Hepatocyte (in vitro differentiated cells): ENCODE measurements around the gene MTF2.

Experiments
- EZH2 ChIP-seq: fragments of 200-600 bp; sonication (generic); IDR thresholded peaks from 2 replicates; pipeline ENCODE4 v1.6.1; 2016; ENCODE audit warnings: antibody characterized with exemption, mild to moderate bottlenecking, borderline replicate concordance
- EZH2phosphoT487 ChIP-seq: fragments of 200-600 bp; sonication (generic); IDR thresholded peaks from one replicate; pipeline ENCODE4 v1.6.1; 2018; ENCODE audit warnings: antibody characterized with exemption, mild to moderate bottlenecking, low read depth, moderate library complexity; ENCODE audit not compliant: unreplicated experiment, severe bottlenecking
- TF ChIP-seq, protein P1 (sequence below): fragments of 200-600 bp; sonication (generic); IDR thresholded peaks from 2 replicates; pipeline ENCODE4 v1.5.1; 2016; ENCODE audit warnings: antibody characterized with exemption, mild to moderate bottlenecking; ENCODE audit not compliant: poor library complexity

DNA sequence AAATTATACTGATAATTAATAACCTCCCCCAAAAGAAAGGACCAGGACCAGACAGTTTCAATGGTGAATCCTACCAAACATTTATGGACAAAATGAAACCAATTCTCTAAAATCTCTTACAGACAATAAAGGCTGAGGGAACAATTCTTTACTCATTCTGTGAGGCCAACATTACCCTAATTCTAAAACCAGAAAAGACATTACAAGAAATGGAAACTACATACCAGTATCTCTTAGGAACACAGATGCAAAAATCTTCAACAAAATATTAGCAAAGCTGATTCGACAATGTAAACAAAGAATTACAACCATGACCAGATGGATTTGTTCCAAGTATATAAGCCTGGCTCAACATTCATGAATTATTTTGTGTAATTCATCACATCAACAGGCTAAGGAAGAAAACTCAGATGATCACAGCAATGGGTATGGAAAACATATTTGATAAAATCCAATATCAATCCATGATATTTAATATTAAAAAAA, 92.5 kb downstream of the MTF2 start:
- TF ChIP-seq, protein P1, sequence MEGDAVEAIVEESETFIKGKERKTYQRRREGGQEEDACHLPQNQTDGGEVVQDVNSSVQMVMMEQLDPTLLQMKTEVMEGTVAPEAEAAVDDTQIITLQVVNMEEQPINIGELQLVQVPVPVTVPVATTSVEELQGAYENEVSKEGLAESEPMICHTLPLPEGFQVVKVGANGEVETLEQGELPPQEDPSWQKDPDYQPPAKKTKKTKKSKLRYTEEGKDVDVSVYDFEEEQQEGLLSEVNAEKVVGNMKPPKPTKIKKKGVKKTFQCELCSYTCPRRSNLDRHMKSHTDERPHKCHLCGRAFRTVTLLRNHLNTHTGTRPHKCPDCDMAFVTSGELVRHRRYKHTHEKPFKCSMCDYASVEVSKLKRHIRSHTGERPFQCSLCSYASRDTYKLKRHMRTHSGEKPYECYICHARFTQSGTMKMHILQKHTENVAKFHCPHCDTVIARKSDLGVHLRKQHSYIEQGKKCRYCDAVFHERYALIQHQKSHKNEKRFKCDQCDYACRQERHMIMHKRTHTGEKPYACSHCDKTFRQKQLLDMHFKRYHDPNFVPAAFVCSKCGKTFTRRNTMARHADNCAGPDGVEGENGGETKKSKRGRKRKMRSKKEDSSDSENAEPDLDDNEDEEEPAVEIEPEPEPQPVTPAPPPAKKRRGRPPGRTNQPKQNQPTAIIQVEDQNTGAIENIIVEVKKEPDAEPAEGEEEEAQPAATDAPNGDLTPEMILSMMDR = no peak
- no peak for TF ChIP-seq EZH2phosphoT487
- TF ChIP-seq EZH2 = no peak
